ENCODE data around the gene PROSER2.

DNA sequence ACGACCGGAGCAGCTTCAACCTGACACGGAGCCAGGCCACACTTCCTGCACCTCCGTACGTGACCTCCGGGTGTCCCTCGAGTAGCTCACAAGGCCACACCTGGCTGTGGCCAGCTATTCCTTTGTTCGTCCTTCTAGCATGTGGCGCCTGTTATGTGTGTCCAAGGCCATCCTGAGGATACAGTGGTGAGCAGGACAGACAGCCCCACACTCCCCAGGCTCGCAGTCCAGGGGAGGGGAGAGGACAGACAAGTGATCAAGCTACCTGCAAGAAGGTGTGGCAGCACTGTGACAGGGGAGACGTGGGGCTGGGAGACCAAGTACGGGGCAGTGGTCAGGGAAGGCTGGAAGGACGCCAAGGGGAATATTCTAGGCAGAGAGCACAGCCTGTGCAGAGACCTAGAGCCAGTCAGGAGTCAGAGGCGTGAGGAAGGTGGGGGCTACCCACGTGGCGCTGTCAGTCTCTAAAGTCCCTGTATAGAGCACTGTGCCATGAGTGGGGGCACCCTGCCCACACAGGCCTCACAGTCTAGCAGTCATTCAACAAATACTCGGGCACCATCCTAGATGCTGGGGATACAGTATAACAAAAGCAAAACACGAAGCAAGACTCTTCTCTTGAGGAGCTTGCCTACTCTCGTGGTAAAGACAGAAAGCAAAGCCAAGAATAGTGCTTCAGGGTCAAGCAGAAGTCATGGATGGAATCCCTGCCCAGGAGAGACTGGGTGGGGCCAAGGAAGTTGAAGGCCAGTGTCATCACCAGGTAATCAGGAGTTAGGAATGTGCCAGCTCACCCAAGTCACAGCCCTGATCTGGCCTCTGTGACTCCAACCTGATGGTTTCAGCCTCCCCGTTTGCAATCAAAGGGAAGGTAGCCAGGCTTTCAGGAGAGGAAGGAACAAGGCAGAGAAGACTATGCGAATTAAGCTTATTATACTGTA lies 58.6 kb downstream of the PROSER2 start:
- TF ChIP-seq, protein P1, sequence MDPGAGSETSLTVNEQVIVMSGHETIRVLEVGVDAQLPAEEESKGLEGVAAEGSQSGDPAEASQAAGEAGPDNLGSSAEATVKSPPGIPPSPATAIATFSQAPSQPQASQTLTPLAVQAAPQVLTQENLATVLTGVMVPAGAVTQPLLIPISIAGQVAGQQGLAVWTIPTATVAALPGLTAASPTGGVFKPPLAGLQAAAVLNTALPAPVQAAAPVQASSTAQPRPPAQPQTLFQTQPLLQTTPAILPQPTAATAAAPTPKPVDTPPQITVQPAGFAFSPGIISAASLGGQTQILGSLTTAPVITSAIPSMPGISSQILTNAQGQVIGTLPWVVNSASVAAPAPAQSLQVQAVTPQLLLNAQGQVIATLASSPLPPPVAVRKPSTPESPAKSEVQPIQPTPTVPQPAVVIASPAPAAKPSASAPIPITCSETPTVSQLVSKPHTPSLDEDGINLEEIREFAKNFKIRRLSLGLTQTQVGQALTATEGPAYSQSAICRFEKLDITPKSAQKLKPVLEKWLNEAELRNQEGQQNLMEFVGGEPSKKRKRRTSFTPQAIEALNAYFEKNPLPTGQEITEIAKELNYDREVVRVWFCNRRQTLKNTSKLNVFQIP (CRISPR knock-in tag; IDR thresholded peaks at IDR 0.05; ENCODE audit: borderline replicate concordance, low read depth), result no peak
- TF ChIP-seq, protein P2, sequence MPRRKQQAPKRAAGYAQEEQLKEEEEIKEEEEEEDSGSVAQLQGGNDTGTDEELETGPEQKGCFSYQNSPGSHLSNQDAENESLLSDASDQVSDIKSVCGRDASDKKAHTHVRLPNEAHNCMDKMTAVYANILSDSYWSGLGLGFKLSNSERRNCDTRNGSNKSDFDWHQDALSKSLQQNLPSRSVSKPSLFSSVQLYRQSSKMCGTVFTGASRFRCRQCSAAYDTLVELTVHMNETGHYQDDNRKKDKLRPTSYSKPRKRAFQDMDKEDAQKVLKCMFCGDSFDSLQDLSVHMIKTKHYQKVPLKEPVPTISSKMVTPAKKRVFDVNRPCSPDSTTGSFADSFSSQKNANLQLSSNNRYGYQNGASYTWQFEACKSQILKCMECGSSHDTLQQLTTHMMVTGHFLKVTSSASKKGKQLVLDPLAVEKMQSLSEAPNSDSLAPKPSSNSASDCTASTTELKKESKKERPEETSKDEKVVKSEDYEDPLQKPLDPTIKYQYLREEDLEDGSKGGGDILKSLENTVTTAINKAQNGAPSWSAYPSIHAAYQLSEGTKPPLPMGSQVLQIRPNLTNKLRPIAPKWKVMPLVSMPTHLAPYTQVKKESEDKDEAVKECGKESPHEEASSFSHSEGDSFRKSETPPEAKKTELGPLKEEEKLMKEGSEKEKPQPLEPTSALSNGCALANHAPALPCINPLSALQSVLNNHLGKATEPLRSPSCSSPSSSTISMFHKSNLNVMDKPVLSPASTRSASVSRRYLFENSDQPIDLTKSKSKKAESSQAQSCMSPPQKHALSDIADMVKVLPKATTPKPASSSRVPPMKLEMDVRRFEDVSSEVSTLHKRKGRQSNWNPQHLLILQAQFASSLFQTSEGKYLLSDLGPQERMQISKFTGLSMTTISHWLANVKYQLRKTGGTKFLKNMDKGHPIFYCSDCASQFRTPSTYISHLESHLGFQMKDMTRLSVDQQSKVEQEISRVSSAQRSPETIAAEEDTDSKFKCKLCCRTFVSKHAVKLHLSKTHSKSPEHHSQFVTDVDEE (CRISPR knock-in tag; IDR thresholded peaks at IDR 0.05), result no peak
- TF ChIP-seq, protein P3, sequence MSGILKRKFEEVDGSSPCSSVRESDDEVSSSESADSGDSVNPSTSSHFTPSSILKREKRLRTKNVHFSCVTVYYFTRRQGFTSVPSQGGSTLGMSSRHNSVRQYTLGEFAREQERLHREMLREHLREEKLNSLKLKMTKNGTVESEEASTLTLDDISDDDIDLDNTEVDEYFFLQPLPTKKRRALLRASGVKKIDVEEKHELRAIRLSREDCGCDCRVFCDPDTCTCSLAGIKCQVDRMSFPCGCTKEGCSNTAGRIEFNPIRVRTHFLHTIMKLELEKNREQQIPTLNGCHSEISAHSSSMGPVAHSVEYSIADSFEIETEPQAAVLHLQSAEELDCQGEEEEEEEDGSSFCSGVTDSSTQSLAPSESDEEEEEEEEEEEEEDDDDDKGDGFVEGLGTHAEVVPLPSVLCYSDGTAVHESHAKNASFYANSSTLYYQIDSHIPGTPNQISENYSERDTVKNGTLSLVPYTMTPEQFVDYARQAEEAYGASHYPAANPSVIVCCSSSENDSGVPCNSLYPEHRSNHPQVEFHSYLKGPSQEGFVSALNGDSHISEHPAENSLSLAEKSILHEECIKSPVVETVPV (CRISPR knock-in tag; IDR thresholded peaks at IDR 0.05), result no peak
- TF ChIP-seq ARNTL (CRISPR knock-in tag; IDR thresholded peaks at IDR 0.05; ENCODE audit: borderline replicate concordance, low read depth) (no peak), ZFP30 (CRISPR knock-in tag; IDR thresholded peaks at IDR 0.05) (no peak), GLIS3 (CRISPR knock-in tag; IDR thresholded peaks at IDR 0.05) (no peak), CREB5 (CRISPR knock-in tag; IDR thresholded peaks at IDR 0.05; ENCODE audit: low read depth) (no peak), ESRRG (CRISPR knock-in tag; IDR thresholded peaks at IDR 0.05) (no peak), RARB (CRISPR knock-in tag; IDR thresholded peaks at IDR 0.05) (no peak), ZFP3 (CRISPR knock-in tag; IDR thresholded peaks at IDR 0.05) (no peak)
- TF ChIP-seq, protein P4, sequence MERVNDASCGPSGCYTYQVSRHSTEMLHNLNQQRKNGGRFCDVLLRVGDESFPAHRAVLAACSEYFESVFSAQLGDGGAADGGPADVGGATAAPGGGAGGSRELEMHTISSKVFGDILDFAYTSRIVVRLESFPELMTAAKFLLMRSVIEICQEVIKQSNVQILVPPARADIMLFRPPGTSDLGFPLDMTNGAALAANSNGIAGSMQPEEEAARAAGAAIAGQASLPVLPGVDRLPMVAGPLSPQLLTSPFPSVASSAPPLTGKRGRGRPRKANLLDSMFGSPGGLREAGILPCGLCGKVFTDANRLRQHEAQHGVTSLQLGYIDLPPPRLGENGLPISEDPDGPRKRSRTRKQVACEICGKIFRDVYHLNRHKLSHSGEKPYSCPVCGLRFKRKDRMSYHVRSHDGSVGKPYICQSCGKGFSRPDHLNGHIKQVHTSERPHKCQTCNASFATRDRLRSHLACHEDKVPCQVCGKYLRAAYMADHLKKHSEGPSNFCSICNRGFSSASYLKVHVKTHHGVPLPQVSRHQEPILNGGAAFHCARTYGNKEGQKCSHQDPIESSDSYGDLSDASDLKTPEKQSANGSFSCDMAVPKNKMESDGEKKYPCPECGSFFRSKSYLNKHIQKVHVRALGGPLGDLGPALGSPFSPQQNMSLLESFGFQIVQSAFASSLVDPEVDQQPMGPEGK (CRISPR knock-in tag; IDR thresholded peaks at IDR 0.05; ENCODE audit: borderline replicate concordance), result no peak
